Rectal smooth muscle tissue (tissue), 1 donor: ENCODE measurements around the gene PARP15.

ENCODE experiments used
- H3K27ac ChIP-seq: one replicate; pipeline ENCODE4 v1.7.0; 2013; ENCODE audit warnings: low read depth, low read length, inconsistent platforms
- H3K27me3 ChIP-seq: one replicate; pipeline ENCODE4 v1.7.0; 2013; ENCODE audit warnings: low read length; ENCODE audit not compliant: control insufficient read depth, insufficient read depth
- H3K36me3 ChIP-seq: one replicate; pipeline ENCODE4 v1.7.0; 2013; ENCODE audit warnings: low read length; ENCODE audit not compliant: control insufficient read depth, insufficient read depth
- H3K4me1 ChIP-seq: one replicate; pipeline ENCODE4 v1.7.0; 2013; ENCODE audit warnings: low read length; ENCODE audit not compliant: control insufficient read depth, insufficient read depth
- H3K4me3 ChIP-seq: one replicate; pipeline ENCODE4 v1.7.0; 2013; ENCODE audit warnings: low read length
- H3K9ac ChIP-seq: one replicate; pipeline ENCODE4 v1.7.0; 2013; ENCODE audit warnings: low read length

Gene PARP15

GRCh38 chr3:122578069-122578740 lies 755 bp downstream of the PARP15 start:
- Histone ChIP-seq H3K9ac (no peak overlapping the region), H3K27me3 (no peaks in the 10 kb centered on the region), H3K4me1 (no peaks in the 10 kb centered on the region), H3K4me3 (peak overlapping the region; percentile 77), H3K27ac (no peak overlapping the region), H3K36me3 (no peaks in the 10 kb centered on the region)

- Histone ChIP-seq H3K4me1 (no peaks in the 10 kb centered on the region), H3K9ac (no peak overlapping the region), H3K36me3 (no peaks in the 10 kb centered on the region), H3K27me3 (no peaks in the 10 kb centered on the region), H3K4me3 (no peak overlapping the region), H3K27ac (no peak overlapping the region)
These were observed 3.0 kb downstream of the PARP15 start for GRCh38 chr3:122580470-122580869.

- no peaks in the 10 kb centered on the region for H3K27me3 ChIP-seq
- no peaks in the 10 kb centered on the region for H3K4me1 ChIP-seq
- no peak overlapping the region for H3K9ac ChIP-seq
- H3K4me3 ChIP-seq = no peak overlapping the region
- H3K27ac ChIP-seq = no peak overlapping the region
- no peaks in the 10 kb centered on the region for H3K36me3 ChIP-seq
These were observed 4.2 kb downstream of the PARP15 start for GRCh38 chr3:122581622-122582021.

- Histone ChIP-seq H3K27me3 (no peaks in the 10 kb centered on the region), H3K4me1 (no peaks in the 10 kb centered on the region), H3K36me3 (no peaks in the 10 kb centered on the region), H3K9ac (no peak overlapping the region), H3K27ac (no peak overlapping the region), H3K4me3 (no peak overlapping the region)
These were observed 4.9 kb downstream of the PARP15 start for GRCh38 chr3:122582390-122582789.

GRCh38 chr3:122586098-122586497 lies 8.6 kb downstream of the PARP15 start:
- Histone ChIP-seq H3K4me1 (no peaks in the 10 kb centered on the region), H3K9ac (no peak overlapping the region), H3K27ac (no peak overlapping the region), H3K36me3 (no peaks in the 10 kb centered on the region), H3K27me3 (no peaks in the 10 kb centered on the region), H3K4me3 (no peak overlapping the region)

- no peaks in the 10 kb centered on the region for H3K36me3 ChIP-seq
- no peak overlapping the region for H3K4me3 ChIP-seq
- no peaks in the 10 kb centered on the region for H3K4me1 ChIP-seq
- no peak overlapping the region for H3K9ac ChIP-seq
- H3K27me3 ChIP-seq = no peaks in the 10 kb centered on the region
- H3K27ac ChIP-seq = no peak overlapping the region
These were observed 9.5 kb downstream of the PARP15 start for GRCh38 chr3:122586773-122587485.

- Histone ChIP-seq H3K27ac (no peak overlapping the region), H3K9ac (no peak overlapping the region), H3K4me1 (no peaks in the 10 kb centered on the region), H3K36me3 (no peaks in the 10 kb centered on the region), H3K4me3 (no peak overlapping the region), H3K27me3 (no peaks in the 10 kb centered on the region)
These were observed 10.1 kb downstream of the PARP15 start for GRCh38 chr3:122587572-122587971.

GRCh38 chr3:122589297-122589696 lies 11.8 kb downstream of the PARP15 start:
- Histone ChIP-seq H3K27me3 (no peaks in the 10 kb centered on the region), H3K4me1 (no peaks in the 10 kb centered on the region), H3K36me3 (no peaks in the 10 kb centered on the region), H3K27ac (no peak overlapping the region), H3K9ac (no peak overlapping the region), H3K4me3 (no peak overlapping the region)

- no peaks in the 10 kb centered on the region for H3K27me3 ChIP-seq
- H3K9ac ChIP-seq = no peak overlapping the region
- no peak overlapping the region for H3K4me3 ChIP-seq
- no peaks in the 10 kb centered on the region for H3K4me1 ChIP-seq
- no peak overlapping the region for H3K27ac ChIP-seq
- H3K36me3 ChIP-seq = no peaks in the 10 kb centered on the region
These were observed 13.2 kb downstream of the PARP15 start for GRCh38 chr3:122590610-122591009.

- Histone ChIP-seq H3K27me3 (no peaks in the 10 kb centered on the region), H3K27ac (no peak overlapping the region)
These were observed 16.6 kb downstream of the PARP15 start for GRCh38 chr3:122594025-122594424.

GRCh38 chr3:122598151-122598550 lies 20.7 kb downstream of the PARP15 start:
- H3K27ac ChIP-seq = no peak overlapping the region
- no peaks in the 10 kb centered on the region for H3K4me1 ChIP-seq
- no peaks in the 10 kb centered on the region for H3K36me3 ChIP-seq
- H3K4me3 ChIP-seq = no peak overlapping the region
- no peaks in the 10 kb centered on the region for H3K27me3 ChIP-seq
- H3K9ac ChIP-seq = no peak overlapping the region

More at GRCh38 chr3:122594025-122594424, 16.6 kb downstream of the PARP15 start:
- no peaks in the 10 kb centered on the region for H3K4me1 ChIP-seq
- H3K9ac ChIP-seq = no peak overlapping the region
- H3K4me3 ChIP-seq = no peak overlapping the region
- H3K36me3 ChIP-seq = no peaks in the 10 kb centered on the region

GRCh38 chr3:122598556-122598955 lies 21.1 kb downstream of the PARP15 start:
- H3K4me3 ChIP-seq = no peak overlapping the region
- no peaks in the 10 kb centered on the region for H3K36me3 ChIP-seq
- H3K27ac ChIP-seq = no peak overlapping the region
- H3K9ac ChIP-seq = no peak overlapping the region
- no peaks in the 10 kb centered on the region for H3K27me3 ChIP-seq
- H3K4me1 ChIP-seq = no peaks in the 10 kb centered on the region
